HG03196 (cell line): ENCODE data around the gene TYW3.
"Not testable (repeated sequence)": the region's sequence is repeated elsewhere in the genome, so short reads cannot be mapped to it uniquely, and the experiment has no call there.

Experiments used
- ATAC-seq: cut with Tn5 transposase; IDR thresholded peaks from one replicate; pipeline ENCODE4 v1.9.1; 2021; ENCODE audit not compliant: unreplicated experiment

Gene TYW3

DNA sequence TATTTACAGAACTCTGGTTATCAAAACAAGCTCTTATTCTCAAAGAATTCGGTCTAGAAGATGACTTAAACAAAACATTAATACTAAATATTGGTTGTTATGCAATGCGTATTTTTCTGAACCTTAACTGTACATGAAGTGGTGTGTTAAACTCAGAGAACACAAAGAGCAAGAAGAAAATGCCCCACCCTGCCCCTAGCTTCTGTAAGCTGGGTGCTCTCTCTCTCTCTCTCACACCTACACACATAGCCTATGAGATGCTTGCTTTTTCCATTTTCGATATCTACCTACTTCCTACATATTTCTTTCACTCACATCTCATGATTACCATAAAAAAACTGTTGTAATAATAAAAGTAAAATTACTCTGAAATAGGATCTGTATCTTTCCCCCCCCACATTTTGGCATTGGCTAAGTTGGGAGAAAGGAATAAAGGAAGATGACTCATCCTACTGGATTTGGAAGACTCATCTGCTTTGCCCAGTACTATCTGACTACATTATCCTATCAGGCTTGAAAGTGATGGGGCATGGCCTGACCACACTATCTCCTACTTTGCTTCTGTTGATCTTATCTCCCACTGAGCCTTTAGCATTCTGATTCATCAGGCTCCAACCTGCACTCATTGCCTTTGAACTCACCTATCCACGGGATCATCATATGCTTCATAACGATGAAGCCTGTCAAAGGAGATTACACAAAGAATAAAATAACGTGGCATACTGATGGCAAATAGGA, 3.0 kb upstream of the TYW3 start:
- no peak for ATAC-seq

GRCh38 chr1:74731399-74732052, 1.4 kb upstream of the TYW3 start:
- ATAC-seq, result peak; percentile 45

- ATAC-seq, result peak; percentile 11
Measured at GRCh38 chr1:74732071-74732946, 643 bp upstream of the TYW3 start.

DNA sequence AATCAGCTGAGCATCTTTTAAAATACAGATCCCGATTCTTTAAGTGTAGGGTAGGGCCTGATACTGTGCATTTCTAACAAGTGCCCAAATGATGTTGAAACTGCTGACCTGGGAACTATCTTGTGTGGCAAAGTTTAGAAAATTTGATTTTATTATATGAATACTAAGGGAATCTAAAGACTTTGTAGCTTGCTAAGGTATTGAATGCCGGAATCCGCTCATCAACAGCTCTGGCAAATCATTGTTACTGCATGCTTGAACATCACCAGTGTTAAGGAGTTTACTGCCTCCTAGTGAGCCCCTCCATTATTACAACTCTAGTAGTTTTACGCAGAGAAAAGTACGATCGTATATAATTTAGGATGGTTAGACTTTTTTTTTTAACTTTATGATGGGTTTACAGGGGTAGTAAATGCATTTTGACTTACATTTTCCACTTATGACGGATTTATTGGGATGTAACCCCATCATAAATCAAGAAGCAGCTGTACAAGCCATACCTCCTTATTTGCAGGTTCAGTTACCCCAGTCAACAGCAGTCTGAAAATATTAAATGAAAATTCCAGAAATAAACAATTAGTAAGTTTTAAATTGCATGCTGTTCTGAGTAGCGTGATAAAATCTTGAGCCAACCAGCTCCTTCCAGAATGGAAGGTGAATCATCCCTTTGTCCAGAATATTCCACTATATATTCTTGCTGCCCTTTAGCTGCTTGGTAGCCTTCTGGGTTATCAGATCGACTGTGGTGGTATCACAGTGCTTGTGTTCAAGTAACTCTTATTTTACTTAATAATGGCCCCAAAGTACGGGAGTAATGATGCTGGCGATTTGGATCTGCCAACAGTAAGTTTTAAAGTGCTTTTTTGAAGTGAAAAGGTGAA, 892 bp downstream of the TYW3 start:
- peak; percentile 55 for ATAC-seq

DNA sequence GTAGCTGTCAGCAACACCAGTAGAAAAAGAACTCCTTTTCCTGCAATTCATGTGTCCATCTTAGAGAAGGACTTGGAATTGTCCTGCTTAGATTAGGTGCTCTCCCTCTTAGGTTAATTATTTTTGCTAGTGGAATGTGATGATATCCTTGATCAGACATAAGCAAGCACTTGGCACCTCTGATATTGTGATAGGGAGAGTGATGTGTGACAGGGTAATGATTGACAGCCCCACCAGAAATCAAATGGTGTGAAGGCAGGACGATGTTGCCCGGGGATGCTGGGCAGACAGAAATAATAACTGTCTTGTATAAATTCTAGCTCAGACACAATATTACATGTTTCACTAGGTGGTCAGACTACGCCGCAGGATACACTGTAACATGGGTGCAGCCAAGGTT, 4.4 kb downstream of the TYW3 start:
- no peak for ATAC-seq

GRCh38 chr1:74740307-74740980, 7.5 kb downstream of the TYW3 start:
- ATAC-seq, result not testable (repeated sequence)

DNA sequence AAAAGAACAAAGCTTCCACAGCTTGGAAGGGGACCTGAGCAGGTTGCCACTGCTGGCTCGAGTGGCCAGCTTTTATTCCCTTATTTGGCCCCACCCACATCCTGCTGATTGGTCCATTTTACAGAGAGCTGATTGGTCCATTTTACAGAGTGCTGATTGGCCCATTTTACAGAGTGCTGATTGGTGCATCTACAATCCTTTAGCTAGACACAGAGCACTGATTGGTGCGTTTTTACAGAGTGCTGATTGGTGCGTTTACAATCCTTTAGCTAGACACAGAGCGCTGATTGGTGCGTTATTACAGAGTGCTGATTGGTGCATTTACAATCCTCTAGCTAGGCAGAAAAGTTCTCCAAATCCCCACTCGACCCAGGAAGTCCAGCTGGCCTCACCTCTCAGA, 12.3 kb downstream of the TYW3 start:
- ATAC-seq, result not testable (repeated sequence)

- peak; percentile 90 for ATAC-seq
Measured at GRCh38 chr1:74748960-74749359, 16.0 kb downstream of the TYW3 start.

DNA sequence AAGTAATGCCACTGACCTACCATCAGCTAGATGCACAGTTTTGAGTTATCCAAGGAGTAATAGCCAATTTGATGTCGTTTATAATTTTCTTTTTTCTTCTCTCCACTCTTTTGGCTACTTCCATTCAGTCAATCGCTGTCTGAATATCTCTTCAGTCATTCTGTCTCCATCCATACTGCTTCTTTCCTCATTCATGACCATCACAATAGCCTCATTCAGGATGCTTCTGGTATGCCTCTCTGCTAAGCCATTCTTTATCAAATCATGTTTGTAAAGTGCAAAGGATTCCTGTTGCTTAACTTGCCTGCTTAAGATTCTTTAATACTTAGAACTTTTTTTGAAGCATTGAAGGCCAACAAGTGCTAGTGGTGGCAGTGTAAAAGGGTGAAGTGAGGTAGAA, 20.2 kb downstream of the TYW3 start:
- ATAC-seq, result no peak

GRCh38 chr1:74755475-74755874, 22.5 kb downstream of the TYW3 start:
- ATAC-seq, result no peak

- ATAC-seq, result not testable (repeated sequence)
Measured at GRCh38 chr1:74756650-74757049, 23.7 kb downstream of the TYW3 start.

- ATAC-seq, result no peak
Measured at GRCh38 chr1:74763807-74764206, 30.9 kb downstream of the TYW3 start.

DNA sequence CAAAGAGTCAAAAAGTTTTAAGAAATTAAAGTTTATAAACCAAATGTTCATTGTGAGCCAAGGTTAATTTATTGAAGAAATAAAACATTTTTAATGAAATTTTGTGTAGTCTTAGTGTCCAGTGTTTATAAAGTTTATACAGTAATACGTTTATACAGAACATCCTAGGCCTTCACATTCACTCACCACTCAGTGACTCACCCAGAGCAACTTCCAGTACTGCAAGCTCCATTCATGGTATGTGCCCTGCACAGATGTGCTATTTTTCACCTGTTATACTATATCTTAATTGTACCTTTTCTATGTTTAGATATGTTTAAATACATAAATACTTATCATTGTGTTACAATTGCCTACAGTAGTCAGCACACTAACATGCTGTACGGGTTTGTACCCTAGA, 33.6 kb downstream of the TYW3 start:
- no peak for ATAC-seq

GRCh38 chr1:74767490-74767889, 34.5 kb downstream of the TYW3 start:
- no peak for ATAC-seq

GRCh38 chr1:74771913-74772515, 39.1 kb downstream of the TYW3 start:
- no peak for ATAC-seq

GRCh38 chr1:74772945-74773344, 40.0 kb downstream of the TYW3 start:
- no peak for ATAC-seq

GRCh38 chr1:74773582-74773981, 40.6 kb downstream of the TYW3 start:
- no peak for ATAC-seq

GRCh38 chr1:74775735-74776134, 42.8 kb downstream of the TYW3 start:
- ATAC-seq, result no peak

DNA sequence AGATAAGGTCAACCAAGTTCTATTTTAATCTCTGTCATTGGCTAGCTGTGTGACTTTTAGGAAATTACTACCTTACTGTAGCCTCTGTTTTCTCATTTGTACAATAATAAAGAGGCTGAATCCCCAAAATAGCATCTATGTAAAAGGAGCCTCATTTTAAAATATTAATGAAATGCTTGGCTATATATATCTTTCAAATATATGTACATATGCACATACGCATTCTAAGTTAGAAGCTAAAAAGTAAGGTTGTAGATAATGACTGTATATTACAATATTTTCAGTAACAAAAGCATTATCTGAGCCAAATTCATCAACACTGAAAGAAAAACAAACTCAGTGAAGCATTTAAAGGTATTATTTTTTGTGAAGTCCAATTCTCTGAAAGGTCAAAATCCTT, 44.6 kb downstream of the TYW3 start:
- ATAC-seq, result no peak

- ATAC-seq, result no peak
Measured at GRCh38 chr1:74779750-74780149, 46.8 kb downstream of the TYW3 start.
